Uterus (tissue), 2 donors: Measurements from ENCODE around the gene C10orf90.

Experiments
- POLR2A ChIP-seq, 2 donors: fragments of 450-650 bp; IDR thresholded peaks; one replicate each; pipeline ENCODE4 v1.6.1; 2016; ENCODE audit warnings: antibody characterized with exemption in 2 of 2, mild to moderate bottlenecking in 1 of 2, moderate library complexity in 1 of 2
- TF ChIP-seq, protein P1 (sequence below), 4 experiments: fragments of 200-600 bp in 2 of 4; fragments of 450-650 bp in 2 of 4; sonication (generic) in 2 of 4; IDR thresholded peaks; one replicate each; pipeline ENCODE4 v1.5.1; 2016 to 2019; ENCODE audit warnings: antibody characterized with exemption in 4 of 4, mild to moderate bottlenecking in 2 of 4, moderate library complexity in 1 of 4

DNA sequence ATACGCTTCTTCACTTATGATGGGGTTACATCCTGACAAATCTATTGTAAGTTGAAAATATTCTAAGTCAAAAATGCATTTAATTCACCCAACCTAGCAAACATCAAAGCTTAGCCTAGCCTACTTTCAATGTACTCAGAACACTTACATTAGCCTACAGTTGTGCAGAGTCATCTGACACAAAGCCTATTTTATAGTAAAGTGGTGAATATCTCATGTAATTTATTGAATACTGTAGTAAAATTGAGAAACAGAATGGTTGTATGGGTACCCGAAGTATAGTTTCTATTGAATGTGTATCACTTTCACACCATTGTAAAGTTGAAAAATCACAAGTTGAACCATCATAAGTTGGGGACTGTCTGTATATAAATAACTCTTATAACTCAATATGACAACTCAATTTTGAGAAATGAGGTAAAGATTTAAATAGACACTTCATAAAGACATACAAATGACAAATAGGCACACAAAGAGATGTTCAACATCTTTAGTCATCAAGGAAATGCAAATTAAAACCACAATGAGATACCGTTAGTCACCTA, 73.9 kb downstream of the C10orf90 start:
- TF ChIP-seq, protein P1, sequence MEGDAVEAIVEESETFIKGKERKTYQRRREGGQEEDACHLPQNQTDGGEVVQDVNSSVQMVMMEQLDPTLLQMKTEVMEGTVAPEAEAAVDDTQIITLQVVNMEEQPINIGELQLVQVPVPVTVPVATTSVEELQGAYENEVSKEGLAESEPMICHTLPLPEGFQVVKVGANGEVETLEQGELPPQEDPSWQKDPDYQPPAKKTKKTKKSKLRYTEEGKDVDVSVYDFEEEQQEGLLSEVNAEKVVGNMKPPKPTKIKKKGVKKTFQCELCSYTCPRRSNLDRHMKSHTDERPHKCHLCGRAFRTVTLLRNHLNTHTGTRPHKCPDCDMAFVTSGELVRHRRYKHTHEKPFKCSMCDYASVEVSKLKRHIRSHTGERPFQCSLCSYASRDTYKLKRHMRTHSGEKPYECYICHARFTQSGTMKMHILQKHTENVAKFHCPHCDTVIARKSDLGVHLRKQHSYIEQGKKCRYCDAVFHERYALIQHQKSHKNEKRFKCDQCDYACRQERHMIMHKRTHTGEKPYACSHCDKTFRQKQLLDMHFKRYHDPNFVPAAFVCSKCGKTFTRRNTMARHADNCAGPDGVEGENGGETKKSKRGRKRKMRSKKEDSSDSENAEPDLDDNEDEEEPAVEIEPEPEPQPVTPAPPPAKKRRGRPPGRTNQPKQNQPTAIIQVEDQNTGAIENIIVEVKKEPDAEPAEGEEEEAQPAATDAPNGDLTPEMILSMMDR (IDR thresholded peaks at IDR 0.05) = no peak
- no peak for TF ChIP-seq POLR2A (IDR thresholded peaks at IDR 0.05)
